ENCODE results near the gene USP22. TPM values are rescaled to one million over a fixed set of nuclear protein-coding genes. Genes with fewer than 3 reads are reported as not detected.

USP22 gene
- polyA plus RNA-seq (2011; rRNA removed): 288 and 295 TPM in 2 replicates
- polyA minus RNA-seq (2011; rRNA and poly(A)+ RNA removed): 272 and 340 TPM in 2 replicates

GRCh38 chr17:21042458-21043295 is at the start of gene USP22:
USP22 (minus strand) TSS chr17:21043011; CDS start chr17:21042835, 176 bp downstream.
- Histone ChIP-seq H3K9me3 (ENCODE audit: control insufficient read depth, insufficient read depth, low read length) (no peaks in the 10 kb centered on the region), H3K27me3 (ENCODE audit: control insufficient read depth, insufficient read depth, low read length) (no peaks in the 10 kb centered on the region), H3K4me3 (ENCODE audit: low read depth, low read length) (peak within 1 kb of the TSS; percentile 86), H3K27ac (ENCODE audit: low read depth, low read length) (peak within 1 kb of the TSS; percentile 90)
- TF ChIP-seq, protein P1, sequence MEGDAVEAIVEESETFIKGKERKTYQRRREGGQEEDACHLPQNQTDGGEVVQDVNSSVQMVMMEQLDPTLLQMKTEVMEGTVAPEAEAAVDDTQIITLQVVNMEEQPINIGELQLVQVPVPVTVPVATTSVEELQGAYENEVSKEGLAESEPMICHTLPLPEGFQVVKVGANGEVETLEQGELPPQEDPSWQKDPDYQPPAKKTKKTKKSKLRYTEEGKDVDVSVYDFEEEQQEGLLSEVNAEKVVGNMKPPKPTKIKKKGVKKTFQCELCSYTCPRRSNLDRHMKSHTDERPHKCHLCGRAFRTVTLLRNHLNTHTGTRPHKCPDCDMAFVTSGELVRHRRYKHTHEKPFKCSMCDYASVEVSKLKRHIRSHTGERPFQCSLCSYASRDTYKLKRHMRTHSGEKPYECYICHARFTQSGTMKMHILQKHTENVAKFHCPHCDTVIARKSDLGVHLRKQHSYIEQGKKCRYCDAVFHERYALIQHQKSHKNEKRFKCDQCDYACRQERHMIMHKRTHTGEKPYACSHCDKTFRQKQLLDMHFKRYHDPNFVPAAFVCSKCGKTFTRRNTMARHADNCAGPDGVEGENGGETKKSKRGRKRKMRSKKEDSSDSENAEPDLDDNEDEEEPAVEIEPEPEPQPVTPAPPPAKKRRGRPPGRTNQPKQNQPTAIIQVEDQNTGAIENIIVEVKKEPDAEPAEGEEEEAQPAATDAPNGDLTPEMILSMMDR (IDR thresholded peaks at IDR 0.05; ENCODE audit: low read depth, low read length): no peak
- CTCF ChIA-PET: interaction anchor here (0.5 to 1.9 kb wide), 16 partner anchors 8 to 861 kb away, joined by 3 to 11 read pairs (median 4); no protein-coding TSS in a partner anchor
- POLR2A ChIA-PET: interaction anchor here (0.6 to 2.2 kb wide), 12 partner anchors 9 to 244 kb away, joined by 3 to 11 read pairs (median 6); partner anchors contain the start of gene TMEM11
- no peak for DNase-seq (ENCODE audit: low read depth, low spot score)

DNA sequence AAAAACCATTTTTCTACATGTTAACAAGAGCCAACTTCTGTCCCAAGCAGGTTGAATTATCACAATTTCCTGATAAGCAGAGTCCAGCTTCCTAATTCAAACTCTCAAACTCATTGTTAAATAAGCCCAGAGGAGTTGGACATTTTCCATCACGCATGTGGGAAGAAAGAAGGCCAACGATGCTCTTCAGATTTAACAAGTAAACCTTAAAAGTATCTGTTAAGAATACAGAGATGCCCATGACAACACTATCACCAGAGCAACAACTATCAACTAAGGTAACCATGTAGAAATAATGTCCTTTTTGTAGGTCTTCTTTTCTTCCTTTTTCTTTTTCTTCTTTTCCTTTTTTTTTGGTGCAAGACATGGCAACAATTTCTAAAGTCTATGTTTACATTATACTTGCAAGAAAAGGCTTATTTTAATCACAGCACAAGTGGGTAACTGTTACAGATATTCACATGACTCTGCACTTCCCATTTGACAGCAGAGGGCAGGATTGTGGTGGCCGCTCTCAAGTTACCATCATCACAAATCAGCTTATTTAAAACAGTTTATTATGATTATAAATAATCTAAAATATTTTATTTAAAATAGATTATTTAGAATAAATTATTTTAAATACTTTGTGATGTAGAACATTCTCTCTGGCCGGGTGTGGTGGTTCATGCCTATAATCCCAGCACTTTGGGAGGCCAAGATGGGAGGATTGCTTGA is 48.2 kb upstream of the USP22 start:
- no peak for DNase-seq (ENCODE audit: low read depth, low spot score)
- Histone ChIP-seq H3K27me3 (ENCODE audit: control insufficient read depth, insufficient read depth, low read length) (no peaks in the 10 kb centered on the region), H3K27ac (ENCODE audit: low read depth, low read length) (no peak overlapping the region), H3K9me3 (ENCODE audit: control insufficient read depth, insufficient read depth, low read length) (no peaks in the 10 kb centered on the region), H3K4me3 (ENCODE audit: low read depth, low read length) (no peak overlapping the region)
- TF ChIP-seq, protein P1 (IDR thresholded peaks at IDR 0.05; ENCODE audit: low read depth, low read length): no peak
- ChIA-PET CTCF (interaction anchor here (1.0 to 2.4 kb wide), 4 partner anchors 28 to 98 kb away, joined by 3 to 8 read pairs (median 4); partner anchors contain the start of gene USP22), POLR2A (no interaction called here)

GRCh38 chr17:21089933-21090901 is 47.4 kb upstream of the USP22 start:
- TF ChIP-seq, protein P1 (IDR thresholded peaks at IDR 0.05; ENCODE audit: low read depth, low read length): no peak
- no peak for DNase-seq (ENCODE audit: low read depth, low spot score)
- POLR2A ChIA-PET: no interaction called here
- no peak overlapping the region for H3K27ac ChIP-seq (ENCODE audit: low read depth, low read length)
- H3K27me3 ChIP-seq (ENCODE audit: control insufficient read depth, insufficient read depth, low read length): no peaks in the 10 kb centered on the region
- CTCF ChIA-PET: interaction anchor here (1.0 to 1.7 kb wide), 2 partner anchors 29 to 97 kb away, joined by 3 to 5 read pairs; no protein-coding TSS in a partner anchor
- H3K4me3 ChIP-seq (ENCODE audit: low read depth, low read length): no peak overlapping the region
- H3K9me3 ChIP-seq (ENCODE audit: control insufficient read depth, insufficient read depth, low read length): no peaks in the 10 kb centered on the region; the same call in 1 of the 2 replicates

DNA sequence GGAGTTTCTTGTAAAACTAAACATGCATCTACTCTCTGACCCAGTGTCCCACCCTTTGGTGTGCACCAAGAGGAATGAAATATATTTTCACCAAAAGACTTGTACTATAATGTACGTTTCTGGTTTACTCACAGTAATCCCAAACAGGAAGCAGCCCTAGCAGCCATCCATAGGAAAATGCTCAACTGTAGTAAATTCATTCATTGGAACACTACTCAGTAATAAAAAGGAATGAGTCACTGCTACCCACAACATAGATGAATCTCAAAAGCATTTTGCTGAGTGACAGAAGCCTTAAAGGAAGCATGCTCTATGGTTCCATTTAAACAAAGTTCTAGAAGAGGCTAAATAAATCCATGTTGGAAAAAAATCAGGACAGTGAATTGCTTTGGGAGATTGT is 46.3 kb upstream of the USP22 start:
- DNase-seq (ENCODE audit: low read depth, low spot score): no peak
- no peak overlapping the region for H3K4me3 ChIP-seq (ENCODE audit: low read depth, low read length)
- ChIA-PET CTCF (no interaction called here), POLR2A (no interaction called here)
- TF ChIP-seq, protein P1 (IDR thresholded peaks at IDR 0.05; ENCODE audit: low read depth, low read length): no peak
- H3K27me3 ChIP-seq (ENCODE audit: control insufficient read depth, insufficient read depth, low read length): no peaks in the 10 kb centered on the region
- H3K27ac ChIP-seq (ENCODE audit: low read depth, low read length): no peak overlapping the region
- H3K9me3 ChIP-seq (ENCODE audit: control insufficient read depth, insufficient read depth, low read length): no peaks in the 10 kb centered on the region; the same call in 1 of the 2 replicates
